ENCODE data around the gene WWOX. TPM values are rescaled to one million over a fixed set of nuclear protein-coding genes. Genes with fewer than 3 reads are reported as not detected.

Gene WWOX
- total and polyA plus RNA-seq, 2 donors (not counting 3 experiments of a cell fraction or from before 2014, with no cell fraction given) = 6.2 to 12.5 TPM

DNA sequence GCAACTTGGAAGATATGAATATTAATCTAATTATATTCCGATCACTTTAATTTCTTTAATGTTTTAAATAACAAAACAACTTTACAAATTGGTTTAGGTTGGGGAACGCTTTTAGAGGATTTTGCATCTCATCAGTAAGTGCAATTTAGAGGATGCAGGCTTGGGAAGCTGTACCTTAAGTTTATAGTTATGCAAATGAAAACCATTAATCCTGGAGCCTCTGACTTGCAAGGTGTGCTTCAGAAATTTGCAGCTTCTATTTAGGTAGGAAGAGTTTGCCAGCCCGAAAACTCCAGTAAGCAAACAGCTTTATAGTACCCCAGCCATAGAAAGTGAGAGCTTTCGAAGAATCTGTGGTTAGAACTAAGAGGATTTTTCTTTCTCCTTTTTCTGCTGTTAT lies 954.1 kb downstream of the WWOX start:
- H3K9me1 ChIP-seq (replicated peaks; ENCODE audit: control insufficient read depth, extremely low read depth, insufficient read depth, low read length) = no peaks in the 10 kb centered on the region
- no peaks in the 10 kb centered on the region for H3K27me3 ChIP-seq (ENCODE audit: control insufficient read depth in 2 of 2, insufficient read depth in 2 of 2, low read length in 2 of 2)
- BruUV-seq (replicated peaks) = no TSS peak
- no peak overlapping the region for H3K4me2 ChIP-seq (ENCODE audit: insufficient read depth, low read length)
- intact Hi-C loops (cut with micrococcal nuclease) (no loop called here), dilution Hi-C loops (cut with MboI; ENCODE audit: extremely low pct_ligation_motif_present, low sequenced_read_pairs) (no loop called here)
- H3K9me3 ChIP-seq (replicated peaks; ENCODE audit: control insufficient read depth, insufficient read depth, low read length) = peaks cover 2% of the 10 kb centered on the region
- H3K79me2 ChIP-seq (ENCODE audit: control insufficient read depth, insufficient read depth, low read length) = no peaks in the 10 kb centered on the region
- DNase-seq (ENCODE audit: low read depth, low spot score) (no peak), FAIRE-seq (no peak)
- no peak overlapping the region for H3K4me3 ChIP-seq (replicated peaks in 1 of 3; ENCODE audit: insufficient read depth in 1 of 3, low read depth in 1 of 3, low read length in 3 of 3)
- H3K9ac ChIP-seq (replicated peaks; ENCODE audit: extremely low read depth, insufficient read depth, low read length) = no peak overlapping the region
- TF ChIP-seq, protein P1, sequence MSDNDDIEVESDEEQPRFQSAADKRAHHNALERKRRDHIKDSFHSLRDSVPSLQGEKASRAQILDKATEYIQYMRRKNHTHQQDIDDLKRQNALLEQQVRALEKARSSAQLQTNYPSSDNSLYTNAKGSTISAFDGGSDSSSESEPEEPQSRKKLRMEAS (IDR thresholded peaks at IDR 0.05; ENCODE audit: insufficient read depth, insufficient read length) = no peak
- TF ChIP-seq JUN (IDR thresholded peaks at IDR 0.05; ENCODE audit: borderline replicate concordance, insufficient read depth, insufficient read length, low read depth) = no peak
- no peak for TF ChIP-seq GATA2 (IDR thresholded peaks at IDR 0.05; ENCODE audit: insufficient read depth, insufficient read length, low read depth, low read length)
- TF ChIP-seq POLR2A (IDR thresholded peaks at IDR 0.05; ENCODE audit: low read depth, low read length) = no peak
- no peak for TF ChIP-seq FOS (IDR thresholded peaks at IDR 0.05; ENCODE audit: borderline replicate concordance, insufficient read depth, low read length)
- no peak for TF ChIP-seq MYC (IDR thresholded peaks at IDR 0.05; ENCODE audit: low read depth, low read length)
- H3K36me3 ChIP-seq (ENCODE audit: control insufficient read depth in 2 of 2, extremely low read depth in 1 of 2, insufficient read depth in 2 of 2, low read length in 2 of 2) = no peaks in the 10 kb centered on the region
- H3K4me1 ChIP-seq (ENCODE audit: control insufficient read depth, extremely low read depth, insufficient read depth, low read length) = no peaks in the 10 kb centered on the region
- POLR2A ChIA-PET = no interaction called here
- H2AFZ ChIP-seq (ENCODE audit: low read depth, low read length) = no peak overlapping the region
- CTCF ChIA-PET = no interaction called here
- H3K27ac ChIP-seq (ENCODE audit: insufficient read depth, low read depth, low read length) = no peak overlapping the region
- H4K20me1 ChIP-seq (replicated peaks; ENCODE audit: control insufficient read depth, extremely low read depth, insufficient read depth, low read length) = no peaks in the 10 kb centered on the region

DNA sequence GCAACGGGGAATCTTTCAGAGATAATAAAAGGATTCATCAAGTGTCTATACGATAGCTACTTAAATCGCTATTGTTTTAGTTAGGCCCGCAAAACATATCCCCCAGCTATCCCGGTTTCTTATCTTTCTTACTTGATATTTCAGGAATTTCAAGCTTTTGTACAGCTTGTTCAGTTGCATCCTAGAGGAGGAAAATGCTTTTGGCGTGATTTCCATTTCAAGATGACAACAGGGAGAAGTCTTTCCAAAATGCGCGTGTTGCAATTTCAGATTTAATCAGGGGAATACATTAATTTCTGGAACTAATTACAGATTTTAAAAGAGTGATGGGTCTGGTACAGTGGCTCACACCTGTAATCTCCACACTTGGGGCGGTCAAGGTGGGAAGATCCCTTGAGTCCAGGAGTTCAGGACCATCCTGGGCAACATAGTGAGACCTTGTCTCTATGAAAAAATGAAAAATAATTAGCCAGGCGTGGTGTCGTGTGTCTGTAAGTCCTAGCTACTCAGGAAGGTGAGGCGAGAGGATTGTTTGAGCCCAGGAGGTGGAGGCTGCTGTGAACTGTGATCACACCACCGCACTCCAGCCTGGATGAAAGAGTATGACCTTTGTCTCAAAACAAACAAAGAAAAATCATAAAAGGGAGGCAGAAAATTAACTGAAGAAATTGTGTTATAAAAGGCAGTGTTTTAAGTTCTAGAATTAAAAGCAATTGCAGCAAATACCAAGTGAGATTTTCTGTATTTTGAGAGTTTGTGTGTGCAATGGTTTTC lies 954.9 kb downstream of the WWOX start:
- H4K20me1 ChIP-seq (replicated peaks; ENCODE audit: control insufficient read depth, extremely low read depth, insufficient read depth, low read length) = no peaks in the 10 kb centered on the region
- FAIRE-seq (no peak), DNase-seq (ENCODE audit: low read depth, low spot score) (no peak)
- no peaks in the 10 kb centered on the region for H3K27me3 ChIP-seq (ENCODE audit: control insufficient read depth in 2 of 2, insufficient read depth in 2 of 2, low read length in 2 of 2)
- no peaks in the 10 kb centered on the region for H3K4me1 ChIP-seq (ENCODE audit: control insufficient read depth, extremely low read depth, insufficient read depth, low read length)
- no peak overlapping the region for H3K27ac ChIP-seq (ENCODE audit: insufficient read depth, low read depth, low read length)
- H3K4me3 ChIP-seq (replicated peaks in 1 of 3; ENCODE audit: insufficient read depth in 1 of 3, low read depth in 1 of 3, low read length in 3 of 3) = no peak overlapping the region
- H3K36me3 ChIP-seq (ENCODE audit: control insufficient read depth in 2 of 2, extremely low read depth in 1 of 2, insufficient read depth in 2 of 2, low read length in 2 of 2) = no peaks in the 10 kb centered on the region
- H3K9me1 ChIP-seq (replicated peaks; ENCODE audit: control insufficient read depth, extremely low read depth, insufficient read depth, low read length) = no peaks in the 10 kb centered on the region
- no peak overlapping the region for H3K4me2 ChIP-seq (ENCODE audit: insufficient read depth, low read length)
- CTCF ChIA-PET = no interaction called here
- POLR2A ChIA-PET = no interaction called here
- TF ChIP-seq POLR2A (IDR thresholded peaks at IDR 0.05; ENCODE audit: low read depth, low read length) (no peak), FOS (IDR thresholded peaks at IDR 0.05; ENCODE audit: borderline replicate concordance, insufficient read depth, low read length) (no peak), MYC (IDR thresholded peaks at IDR 0.05; ENCODE audit: low read depth, low read length) (no peak), JUN (IDR thresholded peaks at IDR 0.05; ENCODE audit: borderline replicate concordance, insufficient read depth, insufficient read length, low read depth) (no peak)
- H3K9me3 ChIP-seq (replicated peaks; ENCODE audit: control insufficient read depth, insufficient read depth, low read length) = peaks cover 2% of the 10 kb centered on the region
- intact Hi-C loops (cut with micrococcal nuclease) = no loop called here
- BruUV-seq (replicated peaks) = no TSS peak
- dilution Hi-C loops (cut with MboI; ENCODE audit: extremely low pct_ligation_motif_present, low sequenced_read_pairs) = no loop called here
- H3K9ac ChIP-seq (replicated peaks; ENCODE audit: extremely low read depth, insufficient read depth, low read length) = no peak overlapping the region
- no peak overlapping the region for H2AFZ ChIP-seq (ENCODE audit: low read depth, low read length)
- H3K79me2 ChIP-seq (ENCODE audit: control insufficient read depth, insufficient read depth, low read length) = no peaks in the 10 kb centered on the region
